GM19351 (cell line): ENCODE measurements around the gene TSSK6.
"Not testable (repeated sequence)": the region's sequence is repeated elsewhere in the genome, so short reads cannot be mapped to it uniquely, and the experiment has no call there.

Experiments
- ATAC-seq: cut with Tn5 transposase; IDR thresholded peaks from one replicate; pipeline ENCODE4 v1.9.1; 2021; ENCODE audit warnings: mild to moderate bottlenecking, moderate library complexity; ENCODE audit not compliant: unreplicated experiment

TSSK6 gene

GRCh38 chr19:19488875-19489690 lies 26.3 kb downstream of the TSSK6 start:
- peak; percentile 73 for ATAC-seq

GRCh38 chr19:19487950-19488874 lies 27.1 kb downstream of the TSSK6 start:
- ATAC-seq = no peak

GRCh38 chr19:19487077-19487949 lies 28.0 kb downstream of the TSSK6 start:
- no peak for ATAC-seq

GRCh38 chr19:19486343-19487076 lies 28.8 kb downstream of the TSSK6 start:
- no peak for ATAC-seq

GRCh38 chr19:19485998-19486290 lies 29.4 kb downstream of the TSSK6 start:
- no peak for ATAC-seq

GRCh38 chr19:19485161-19485997 lies 30.0 kb downstream of the TSSK6 start:
- no peak for ATAC-seq

- ATAC-seq = no peak
These were observed 32.3 kb downstream of the TSSK6 start for GRCh38 chr19:19482809-19483596.

GRCh38 chr19:19480688-19481087 lies 34.7 kb downstream of the TSSK6 start:
- no peak for ATAC-seq

- no peak for ATAC-seq
These were observed 37.5 kb downstream of the TSSK6 start for GRCh38 chr19:19477705-19478383.

GRCh38 chr19:19475849-19476828 lies 39.2 kb downstream of the TSSK6 start:
- ATAC-seq = no peak

GRCh38 chr19:19475015-19475765 lies 40.2 kb downstream of the TSSK6 start:
- no peak for ATAC-seq

- ATAC-seq = not testable (repeated sequence)
These were observed 43.2 kb downstream of the TSSK6 start for GRCh38 chr19:19472106-19472505.

GRCh38 chr19:19471682-19472081 lies 43.7 kb downstream of the TSSK6 start:
- ATAC-seq = no peak

GRCh38 chr19:19470579-19470978 lies 44.8 kb downstream of the TSSK6 start:
- ATAC-seq = no peak

- no peak for ATAC-seq
These were observed 46.8 kb downstream of the TSSK6 start for GRCh38 chr19:19468424-19469050.

GRCh38 chr19:19466201-19466600 lies 49.1 kb downstream of the TSSK6 start:
- no peak for ATAC-seq
